Fibroblast of villous mesenchyme (primary cell): Measurements from ENCODE around the gene RPS16. TPM values are rescaled to one million over a fixed set of nuclear protein-coding genes. Genes with fewer than 3 reads are reported as not detected.
A peak's percentile ranks its signal among the peaks of the same experiment; 100 is the strongest.

Experiments
- DNase-seq: peaks from one replicate; pipeline ENCODE4 v3.0.0-alpha.2; 2010; ENCODE audit warnings: low read depth
- H3K4me3 ChIP-seq: 2 replicates; pipeline ENCODE4 v1.5.1; 2011; ENCODE audit warnings: low read depth, mild to moderate bottlenecking, low read length
- CTCF ChIP-seq: IDR thresholded peaks from 2 replicates; pipeline ENCODE4 v1.5.1; 2012; ENCODE audit warnings: low read depth, mild to moderate bottlenecking, low read length; ENCODE audit not compliant: insufficient read depth
- total RNA-seq: library from RNA; depleted of rRNA; stranded (reverse); fragments of >200 nt; gene quantifications from 2 replicates; pipeline ENCODE4 v1.2.3, GENCODE V29; 2012

RPS16 gene
- total RNA-seq, 1 donor, result 43.2 TPM

DNA sequence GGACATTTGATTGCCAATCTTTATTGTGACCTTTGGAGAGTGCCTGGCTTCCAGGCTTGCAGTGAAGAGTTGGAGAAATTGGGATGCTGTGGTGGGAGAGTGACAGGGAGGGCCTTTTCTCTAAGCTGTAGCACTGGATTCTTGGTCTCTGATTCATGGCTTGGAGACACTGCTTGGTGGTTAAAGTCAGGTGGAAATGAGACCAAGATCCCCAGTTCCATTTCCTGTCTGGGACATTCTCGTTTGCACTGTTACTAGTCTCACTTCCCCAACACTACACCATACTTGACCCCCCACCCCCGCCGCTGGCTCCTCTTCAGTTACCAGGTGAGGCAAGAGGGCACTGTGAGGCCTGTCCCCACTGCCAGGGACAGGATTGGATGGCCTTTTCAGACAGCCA lies 12.5 kb upstream of the RPS16 start:
- peak; percentile 23 for DNase-seq
- TF ChIP-seq CTCF, result no peak
- H3K4me3 ChIP-seq, result no peak overlapping the region

DNA sequence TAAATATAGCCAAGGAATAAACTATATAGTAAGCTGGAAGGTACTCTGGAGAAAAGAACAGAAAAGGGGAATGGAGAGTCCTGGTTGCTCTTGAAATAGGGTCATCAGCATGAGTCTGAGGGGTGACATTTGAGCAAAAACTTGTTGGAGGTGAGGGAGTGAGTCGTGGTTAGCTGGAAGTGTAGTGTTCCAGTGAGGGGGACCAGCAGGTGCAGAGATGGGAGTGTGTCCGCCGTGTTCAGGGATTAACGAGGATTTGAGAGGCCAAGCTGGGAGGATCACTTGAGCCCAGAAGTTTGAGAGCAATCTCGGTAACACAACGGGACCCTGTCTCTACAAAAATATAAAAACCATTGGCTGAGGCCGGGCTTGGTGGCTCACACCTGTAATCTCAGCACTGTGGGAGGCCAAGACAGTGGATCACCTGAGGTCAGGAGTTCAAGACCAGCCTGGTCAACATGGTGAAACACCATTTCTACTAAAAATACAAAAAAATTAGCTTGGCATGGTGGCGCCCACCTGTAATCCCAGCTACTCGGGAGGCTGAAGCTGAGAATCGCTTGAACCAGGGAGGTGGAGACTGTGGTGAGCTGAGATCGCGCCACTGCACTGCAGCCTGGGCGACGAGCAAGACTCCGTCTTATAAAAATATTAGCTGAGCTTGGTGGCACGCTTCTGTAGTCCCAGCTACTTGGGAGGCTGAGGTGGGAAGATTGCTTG lies 10.8 kb upstream of the RPS16 start:
- DNase-seq, result no peak
- peak overlapping the region; percentile 97 for H3K4me3 ChIP-seq
- TF ChIP-seq CTCF, result no peak

DNA sequence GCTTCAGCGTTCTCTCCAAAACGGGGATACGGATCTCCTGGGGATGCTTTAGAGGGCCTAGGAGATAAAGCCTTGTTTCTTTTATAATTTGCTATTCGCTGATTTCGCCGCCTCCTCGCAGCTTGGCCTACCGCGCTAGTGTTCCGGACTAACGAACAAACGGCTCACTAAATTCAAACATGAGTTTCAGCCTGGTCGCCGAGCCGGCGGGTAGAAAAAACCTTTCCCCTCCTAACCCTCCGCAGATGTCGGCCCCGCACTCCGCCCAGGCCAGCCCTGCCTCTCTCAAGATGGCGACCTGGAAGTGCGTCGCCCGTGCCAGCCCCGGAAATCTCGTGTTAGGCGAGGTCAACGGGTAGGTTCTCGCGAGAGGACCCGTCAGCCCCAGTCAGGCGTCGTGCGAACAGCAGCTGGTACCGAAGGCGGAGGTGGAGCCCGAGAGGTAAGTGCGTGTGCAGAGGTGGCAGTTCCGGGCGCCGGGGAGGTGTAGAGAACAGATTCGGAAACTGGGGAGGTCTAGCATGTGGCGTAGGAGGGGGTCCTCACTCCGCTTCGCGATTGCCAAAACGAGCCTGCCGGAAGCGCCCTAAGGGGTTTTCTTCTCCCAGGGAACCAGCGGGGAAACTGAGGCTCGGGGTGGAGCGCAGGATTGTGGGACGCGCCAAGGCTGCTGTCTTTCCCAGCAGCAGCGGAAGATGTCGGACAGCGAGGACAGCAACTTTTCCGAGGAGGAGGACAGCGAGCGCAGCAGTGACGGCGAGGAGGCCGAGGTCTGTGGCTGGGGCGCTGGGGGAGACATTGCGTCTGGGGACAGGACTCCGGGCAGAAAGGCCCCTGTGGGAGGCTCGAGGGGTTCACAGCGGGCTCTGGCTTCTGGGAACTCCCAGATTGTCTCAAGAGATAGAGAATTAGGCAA lies 9.7 kb upstream of the RPS16 start, which contains the start of gene SUPT5H:
TSS of gene SUPT5H (plus strand) at position 387 of the 916 bp plus-strand sequence. CDS start at position 696, 309 bp downstream.
- TF ChIP-seq CTCF, result no peak
- peak within 1 kb of the TSS; percentile 97 for H3K4me3 ChIP-seq
- DNase-seq, result peak; percentile 98

DNA sequence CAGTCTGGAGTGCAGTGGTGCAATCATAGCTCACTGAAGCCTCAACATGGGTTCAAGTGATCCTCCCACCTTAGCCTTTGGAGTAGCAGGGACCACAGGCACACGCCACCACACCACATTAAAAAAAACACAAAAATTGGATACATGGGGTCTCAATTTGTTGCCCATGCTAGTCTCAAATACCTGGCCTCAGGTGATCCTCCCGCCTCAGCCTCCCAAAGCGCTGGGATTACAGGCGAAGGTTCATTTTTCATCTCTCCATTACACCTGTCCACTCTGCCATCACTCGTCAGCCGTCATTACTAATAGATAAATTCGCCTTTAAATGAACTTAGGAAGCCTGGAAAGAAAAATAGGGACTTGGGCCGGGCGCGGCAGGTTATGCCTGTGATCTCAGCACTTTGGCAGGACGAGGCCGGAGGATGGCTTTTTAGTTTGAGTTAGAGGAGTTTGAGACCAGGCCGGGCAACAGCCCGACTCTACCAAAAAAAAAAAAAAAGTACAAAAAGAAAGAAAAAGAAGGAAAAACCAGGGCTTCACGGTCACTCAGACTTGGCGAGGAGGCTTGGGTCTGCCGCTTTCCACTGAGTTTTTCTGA lies 8.9 kb upstream of the RPS16 start:
- H3K4me3 ChIP-seq, result peak overlapping the region; percentile 97
- DNase-seq, result peak; percentile 55
- TF ChIP-seq CTCF, result no peak

DNA sequence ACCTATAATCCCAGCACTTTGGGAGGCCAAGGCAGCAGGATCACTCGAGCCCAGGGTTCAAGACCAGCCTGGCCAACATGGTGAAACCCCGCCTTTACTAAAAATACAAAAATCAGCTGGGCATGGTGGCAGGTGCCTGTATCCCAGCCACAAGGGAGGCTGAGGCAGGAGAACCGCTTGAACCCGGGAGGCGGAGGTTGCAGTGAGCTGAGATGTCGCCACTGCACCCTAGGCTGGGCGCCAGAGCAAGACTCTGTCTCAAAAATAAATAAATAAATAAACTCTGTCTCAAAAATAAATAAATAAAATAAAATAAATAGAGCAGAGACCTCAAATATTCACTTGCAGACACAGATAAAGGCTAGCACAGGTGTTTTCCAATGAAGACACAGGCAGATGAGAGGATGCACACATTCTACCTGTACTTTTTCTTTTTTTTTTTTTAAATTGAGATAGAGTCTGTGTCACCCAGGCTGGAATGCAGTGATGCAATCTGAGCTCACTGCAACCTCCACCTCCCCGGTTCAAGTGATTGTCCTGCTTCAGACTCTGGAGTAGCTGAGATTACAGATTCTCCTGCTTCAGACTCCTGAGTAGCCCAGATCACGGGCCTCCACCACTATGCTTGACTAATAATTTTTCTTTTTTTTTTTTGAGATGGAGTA lies 2.7 kb upstream of the RPS16 start:
- no peak for TF ChIP-seq CTCF
- H3K4me3 ChIP-seq, result no peak overlapping the region
- no peak for DNase-seq

GRCh38 chr19:39436350-39436716 lies 584 bp upstream of the RPS16 start:
- DNase-seq, result no peak
- no peak for TF ChIP-seq CTCF
- peak overlapping the region; percentile 73 for H3K4me3 ChIP-seq
